HPDE6-E6E7 (cell line): ENCODE results near the gene NDE1.
A peak's percentile ranks its signal among the peaks of the same experiment; 100 is the strongest.
"Not testable (repeated sequence)": the region's sequence is repeated elsewhere in the genome, so short reads cannot be mapped to it uniquely, and the experiment has no call there.

Experiments
- DNase-seq: peaks from one replicate; pipeline ENCODE4 v3.0.0; 2011; ENCODE audit warnings: missing footprints; ENCODE audit errors: extremely low spot score

NDE1 gene

DNA sequence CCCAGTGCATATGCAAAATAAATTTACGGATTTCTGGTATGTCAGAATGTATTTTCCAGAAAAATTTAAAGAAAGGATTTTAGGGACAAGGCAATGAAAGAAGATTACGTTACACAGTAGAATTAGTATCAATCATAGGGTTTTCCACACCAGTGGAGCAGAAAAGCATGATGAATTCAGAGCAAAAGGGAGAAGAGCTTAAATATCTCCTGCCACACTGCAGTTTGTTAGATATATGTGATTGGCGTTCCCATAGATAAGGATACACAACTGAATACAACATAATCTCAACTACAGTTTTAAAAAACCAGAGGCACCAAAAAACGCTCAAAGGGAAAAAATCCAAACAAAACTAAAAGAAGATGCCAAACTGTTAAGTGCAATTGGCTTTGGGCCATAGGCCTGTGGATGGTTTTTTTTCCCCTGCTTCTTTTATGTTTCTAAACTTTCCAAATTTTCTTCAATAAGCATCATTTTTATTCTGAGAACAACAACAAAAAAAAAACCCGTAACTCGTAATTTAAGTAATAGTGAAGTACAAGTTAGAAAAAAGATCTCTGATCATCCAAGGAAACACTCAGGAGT, 29.3 kb upstream of the NDE1 start:
- DNase-seq, result no peak

DNA sequence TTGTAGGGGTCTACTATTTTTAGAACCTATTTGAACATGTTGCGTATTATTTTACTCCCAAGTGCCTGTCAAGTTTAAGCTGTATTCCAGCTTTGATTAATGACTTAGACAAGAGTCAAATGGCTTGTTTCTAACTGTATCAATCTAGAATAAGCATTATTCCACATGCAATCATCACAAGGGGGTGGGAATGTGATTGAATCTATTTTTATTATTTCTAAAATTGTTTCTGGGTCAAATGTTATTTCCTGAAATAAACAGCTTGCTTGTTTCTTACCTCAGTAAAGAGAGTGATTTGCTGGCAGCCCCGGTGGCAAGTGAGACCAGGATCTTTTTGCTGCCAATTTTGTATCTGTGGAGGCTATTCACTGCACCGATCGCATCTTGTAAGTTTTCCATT, 28.6 kb upstream of the NDE1 start:
- no peak for DNase-seq

- DNase-seq, result no peak
Observed at GRCh38 chr16:15621889-15622288, 28.2 kb upstream of the NDE1 start.

DNA sequence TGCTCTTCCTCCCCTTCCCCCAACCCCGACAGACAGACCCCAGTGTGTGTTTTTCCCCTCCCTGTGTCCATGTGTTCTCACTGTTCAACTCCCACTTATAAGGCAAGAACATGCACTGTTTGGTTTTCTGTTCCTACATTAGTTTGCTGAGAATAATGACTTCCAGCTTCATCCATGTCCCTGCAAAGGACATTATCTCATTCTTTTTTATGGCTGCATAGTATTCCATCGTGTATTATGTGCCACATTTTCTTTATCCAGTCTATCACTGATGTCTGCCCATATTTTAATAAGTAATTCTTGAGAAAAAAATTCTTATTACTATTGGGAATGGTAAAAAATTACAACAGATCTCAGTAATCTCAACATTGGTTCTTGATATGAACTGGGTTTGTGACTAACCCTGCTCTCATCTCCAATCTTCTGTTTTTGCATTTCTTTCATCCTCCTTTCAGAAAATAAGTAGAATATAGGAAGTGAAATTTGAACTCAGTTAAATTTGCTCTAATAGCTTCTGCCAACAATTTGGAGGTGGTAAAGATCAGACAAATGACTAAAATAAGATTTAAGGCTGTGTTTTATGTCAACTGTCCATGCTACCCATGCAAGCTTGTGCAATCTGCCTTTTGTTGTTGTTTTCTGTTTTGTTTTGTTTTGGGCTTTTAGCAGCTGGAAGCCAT, 18.2 kb upstream of the NDE1 start:
- no peak for DNase-seq

DNA sequence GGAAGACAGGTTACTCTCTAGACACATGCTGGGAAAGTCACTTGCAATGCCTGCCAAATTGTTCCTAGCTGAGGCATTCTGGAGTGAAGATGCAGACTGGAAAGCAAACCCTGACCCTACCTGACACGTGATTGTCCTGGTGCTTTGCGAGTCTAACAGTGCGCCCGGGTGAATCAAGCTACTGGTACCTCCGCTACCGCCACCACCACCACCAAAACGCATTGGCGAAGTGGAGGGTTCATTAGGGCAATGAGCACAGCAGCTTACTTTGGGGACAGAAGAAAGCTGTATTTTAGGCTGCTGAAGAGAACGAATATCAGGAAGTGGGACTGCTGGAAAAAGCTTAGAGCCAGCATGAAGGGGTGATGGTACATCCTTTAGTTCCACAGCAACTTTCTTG, 14.1 kb upstream of the NDE1 start:
- no peak for DNase-seq

GRCh38 chr16:15636392-15636873, 13.6 kb upstream of the NDE1 start:
- DNase-seq, result no peak

- no peak for DNase-seq
Observed at GRCh38 chr16:15639061-15639568, 10.9 kb upstream of the NDE1 start.

DNA sequence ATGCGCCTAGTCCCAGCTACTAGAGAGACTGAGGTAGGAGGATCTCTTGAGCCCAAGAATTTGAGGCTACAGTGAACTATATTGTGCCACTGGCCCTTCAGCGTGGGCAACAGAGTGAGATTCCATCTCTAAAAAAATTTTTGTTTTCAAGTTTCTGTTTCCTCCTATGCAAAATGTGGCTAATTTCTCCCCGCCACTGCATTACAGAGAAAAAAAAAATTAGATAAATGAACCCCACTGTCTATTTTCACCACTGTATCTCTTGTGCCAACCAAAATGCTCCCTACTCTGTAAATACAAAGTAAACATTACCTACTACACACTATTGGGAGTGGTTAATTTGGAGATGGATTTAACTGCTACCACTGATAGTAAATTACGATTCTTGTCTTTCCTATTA, 9.1 kb upstream of the NDE1 start:
- DNase-seq, result no peak

DNA sequence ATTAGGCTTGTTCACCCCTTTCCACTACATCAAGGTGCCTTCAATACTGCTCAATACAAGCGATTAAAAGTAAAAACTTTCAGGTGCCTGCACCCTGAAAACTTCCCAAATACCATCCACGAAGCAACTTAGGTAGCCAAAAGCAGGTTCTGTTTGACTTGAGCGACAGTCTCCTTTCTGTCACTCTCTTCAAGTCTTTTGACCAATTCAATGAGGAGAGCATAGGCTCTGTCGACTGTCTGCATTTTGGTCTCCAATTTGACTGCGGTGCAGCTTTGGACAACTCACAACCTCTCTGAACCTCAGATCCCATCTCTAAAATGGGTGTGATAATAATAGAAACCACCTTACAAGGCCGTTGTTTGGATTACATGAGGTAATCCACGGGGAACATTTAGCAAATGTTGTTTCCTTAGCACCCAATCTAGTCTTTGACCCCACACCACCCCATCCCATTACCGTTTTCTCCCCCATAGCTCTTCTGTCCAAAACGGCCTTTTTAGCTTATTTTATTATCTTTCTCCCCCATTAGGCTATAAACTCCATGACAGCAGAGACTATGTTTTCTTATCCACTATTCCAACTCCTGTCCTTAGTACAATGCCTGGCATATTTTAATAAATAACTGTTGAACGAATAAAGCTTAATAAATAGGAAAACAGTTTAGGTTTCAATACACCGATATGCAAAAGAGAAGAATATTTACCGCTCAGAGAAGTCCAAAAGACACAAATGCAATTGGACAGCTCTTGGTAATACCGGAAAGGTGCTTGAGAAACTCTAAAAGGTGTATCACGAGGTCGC, 8.1 kb upstream of the NDE1 start:
- no peak for DNase-seq

GRCh38 chr16:15642557-15643047, 7.4 kb upstream of the NDE1 start:
- DNase-seq, result peak; percentile 51

- DNase-seq, result peak; percentile 64
Observed at GRCh38 chr16:15643048-15643945, 6.7 kb upstream of the NDE1 start, which contains the start of gene MARF1. Gene MARF1, minus strand, starts transcription at chr16:15643154. Its CDS starts 3,921 bp downstream, at chr16:15639233.

DNA sequence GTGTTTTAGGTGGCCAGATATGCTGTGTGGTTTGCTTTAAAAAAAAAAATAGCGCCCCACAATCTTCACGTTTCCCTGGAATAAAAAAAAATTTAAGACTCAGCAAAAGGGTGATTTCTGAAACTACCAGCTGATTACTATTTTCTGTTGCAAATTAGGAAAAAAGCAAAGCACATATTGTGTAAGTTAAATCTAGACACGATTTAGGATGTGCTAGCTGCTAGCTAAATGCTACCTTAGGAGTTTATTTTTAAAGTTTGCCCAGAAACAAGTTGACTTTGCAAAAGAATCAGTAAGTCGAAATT, 6.1 kb upstream of the NDE1 start:
- no peak for DNase-seq

DNA sequence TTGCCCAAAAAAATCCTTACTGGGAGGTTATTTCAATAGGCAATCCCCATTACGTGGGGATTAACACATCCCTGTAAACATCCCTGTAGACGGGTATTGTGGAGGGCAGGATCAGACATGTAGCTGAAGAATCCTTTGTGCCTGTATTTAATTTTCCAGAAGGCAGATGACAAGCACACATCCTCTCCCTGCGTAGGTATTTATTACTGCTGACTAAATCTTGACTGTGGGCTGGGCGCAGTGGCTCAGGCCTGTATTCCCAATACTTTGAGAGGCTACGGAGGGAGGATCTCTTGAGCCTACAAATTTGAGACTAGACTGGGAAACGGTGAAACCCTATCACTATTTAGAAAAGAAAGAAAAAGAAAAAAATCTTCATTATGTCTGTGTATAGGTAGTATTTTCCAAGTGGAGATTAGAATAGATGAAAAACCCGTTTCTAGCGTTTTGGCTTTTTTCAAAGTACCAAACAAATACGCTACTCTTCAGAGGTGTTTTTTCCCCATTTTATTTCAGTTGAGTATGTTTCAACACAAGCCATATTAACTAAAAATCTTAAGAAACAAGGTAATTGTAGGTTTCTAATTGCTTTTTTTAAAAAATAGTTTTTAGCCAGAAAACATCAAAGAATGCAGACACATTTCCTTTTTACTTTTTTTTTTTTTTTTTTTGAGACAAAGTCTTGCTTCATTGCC, 5.6 kb upstream of the NDE1 start:
- DNase-seq, result peak; percentile 80

DNA sequence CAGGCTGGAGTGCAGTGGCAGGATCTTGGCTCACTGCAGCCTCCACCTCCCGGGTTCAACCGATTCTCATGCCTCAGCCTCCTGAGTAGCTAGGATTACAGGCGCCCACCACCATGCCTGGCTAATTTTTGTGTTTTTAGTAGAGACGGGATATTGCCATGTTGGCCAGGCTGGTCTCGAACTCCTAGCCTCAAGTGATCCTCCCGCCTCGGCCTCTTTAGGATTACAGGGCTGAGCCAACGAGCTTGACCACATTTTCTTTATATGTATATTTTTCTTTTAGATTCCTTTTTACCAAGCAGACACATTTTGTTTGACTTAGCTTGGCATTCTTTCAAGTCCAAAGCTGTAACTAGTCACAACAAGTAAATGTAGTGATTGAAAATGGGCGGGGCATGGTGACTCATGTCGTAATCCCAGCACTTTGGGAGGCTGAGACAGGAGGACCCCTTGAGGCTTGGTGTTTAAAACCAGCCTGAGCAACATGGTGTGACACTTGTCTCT, 5.0 kb upstream of the NDE1 start:
- DNase-seq, result not testable (repeated sequence)

DNA sequence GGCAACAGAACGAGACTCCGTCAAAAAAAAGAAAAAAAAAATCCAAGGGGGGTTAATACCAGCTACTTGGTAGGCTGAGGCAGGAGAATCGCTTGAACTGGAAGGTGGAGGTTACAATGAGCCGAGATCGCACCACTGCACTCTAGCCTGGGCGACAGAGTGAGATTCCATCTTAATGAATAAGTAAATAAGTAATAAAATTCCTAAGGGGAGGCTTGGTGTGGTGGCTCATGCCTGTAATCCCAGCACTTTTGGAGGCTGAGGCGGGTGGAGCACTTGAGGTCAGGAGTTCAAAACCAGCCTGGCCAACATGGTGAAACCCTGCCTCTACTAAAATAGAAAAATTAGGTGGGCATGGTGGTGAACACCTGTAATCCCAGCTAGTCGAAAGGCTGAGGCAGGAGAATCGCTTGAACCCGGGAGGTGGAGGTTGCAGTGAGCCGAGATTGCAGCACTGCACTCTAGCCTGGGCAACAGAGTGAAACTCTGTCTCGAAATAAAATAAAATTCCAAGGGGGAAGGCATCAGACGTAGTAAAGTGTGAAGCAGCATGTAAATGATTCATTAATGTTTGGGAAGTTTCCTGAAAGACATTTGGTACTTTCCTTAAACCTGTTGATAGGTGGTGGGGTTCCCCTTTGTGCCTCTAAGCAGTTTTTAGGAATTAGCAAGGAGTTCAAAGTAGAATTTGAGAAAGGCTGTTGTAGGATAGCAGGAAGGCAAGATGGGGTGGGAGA, 3.3 kb upstream of the NDE1 start:
- not testable (repeated sequence) for DNase-seq

GRCh38 chr16:15647294-15648014, 2.6 kb upstream of the NDE1 start:
- DNase-seq, result no peak

GRCh38 chr16:15648135-15648730, 1.8 kb upstream of the NDE1 start:
- no peak for DNase-seq

GRCh38 chr16:15649311-15649710, 734 bp upstream of the NDE1 start:
- not testable (repeated sequence) for DNase-seq

DNA sequence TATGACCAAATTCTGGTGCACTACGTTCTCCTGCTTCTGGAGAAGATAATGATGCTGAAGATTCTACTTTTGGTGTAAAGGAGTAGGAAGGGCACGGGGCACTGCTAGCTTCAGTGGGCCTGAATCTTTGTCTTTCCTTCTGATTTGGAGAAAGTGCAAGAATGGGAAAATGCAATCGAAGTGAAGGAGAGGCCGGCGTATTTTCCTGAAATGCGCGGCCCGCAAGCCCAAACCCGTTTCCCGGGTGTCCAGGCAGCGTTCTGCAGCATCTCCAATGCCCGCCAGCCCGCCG, 372 bp upstream of the NDE1 start:
- DNase-seq, result no peak
